Stromal cell of bone marrow (primary cell): Measurements from ENCODE around the gene SLC35A4.

Source experiments
- DNase-seq: peaks from one replicate; pipeline ENCODE4 v3.0.0-alpha.2; 2012; ENCODE audit warnings: low read depth

SLC35A4 gene

GRCh38 chr5:140564196-140565023, at the start of gene SLC35A4, which contains the start of gene APBB3:
Gene SLC35A4, plus strand, starts transcription at chr5:140564828. Its CDS starts 2,342 bp downstream, at chr5:140567170.
Gene APBB3, minus strand, starts transcription at chr5:140564598. Its CDS starts 353 bp downstream, at chr5:140564245.
- DNase-seq = peak; percentile 99

GRCh38 chr5:140524003-140524402, 40.6 kb upstream of the SLC35A4 start:
- DNase-seq = no peak

GRCh38 chr5:140540227-140540626, 24.4 kb upstream of the SLC35A4 start:
- no peak for DNase-seq

GRCh38 chr5:140542972-140543371, 21.7 kb upstream of the SLC35A4 start:
- no peak for DNase-seq

GRCh38 chr5:140544986-140545385, 19.6 kb upstream of the SLC35A4 start:
- DNase-seq = no peak

GRCh38 chr5:140545606-140546005, 19.0 kb upstream of the SLC35A4 start:
- no peak for DNase-seq

- DNase-seq = no peak
These were observed 17.6 kb upstream of the SLC35A4 start for GRCh38 chr5:140546851-140547507.

GRCh38 chr5:140547508-140548299, 16.9 kb upstream of the SLC35A4 start, which contains the start of gene EIF4EBP3:
Gene EIF4EBP3, plus strand, starts transcription at chr5:140547662. Its CDS starts 76 bp downstream, at chr5:140547738.
- DNase-seq = peak; percentile 94

GRCh38 chr5:140548300-140548688, 16.3 kb upstream of the SLC35A4 start:
- DNase-seq = no peak

- no peak for DNase-seq
These were observed 15.8 kb upstream of the SLC35A4 start for GRCh38 chr5:140548791-140549190.

- DNase-seq = no peak
These were observed 15.1 kb upstream of the SLC35A4 start for GRCh38 chr5:140549237-140550144.

GRCh38 chr5:140550147-140551079, 14.2 kb upstream of the SLC35A4 start:
- DNase-seq = no peak

- DNase-seq = no peak
These were observed 12.8 kb upstream of the SLC35A4 start for GRCh38 chr5:140551872-140552271.

GRCh38 chr5:140553657-140554056, 11.0 kb upstream of the SLC35A4 start:
- no peak for DNase-seq

GRCh38 chr5:140554454-140554853, 10.2 kb upstream of the SLC35A4 start:
- no peak for DNase-seq

- no peak for DNase-seq
These were observed 8.8 kb upstream of the SLC35A4 start for GRCh38 chr5:140555747-140556312.

- DNase-seq = no peak
These were observed 8.2 kb upstream of the SLC35A4 start for GRCh38 chr5:140556438-140556837.

GRCh38 chr5:140557136-140557805, 7.4 kb upstream of the SLC35A4 start, which contains the start of gene SRA1:
Gene SRA1, minus strand, starts transcription at chr5:140557473. Its CDS starts 21 bp downstream, at chr5:140557452.
- peak; percentile 79 for DNase-seq

GRCh38 chr5:140557965-140558364, 6.7 kb upstream of the SLC35A4 start:
- DNase-seq = no peak
